NOMO-1 treated with DMSO at 0.1 percent for 48 hours (cell line): Measurements from ENCODE around the gene CIB4.

ENCODE experiments used
- DNase-seq: peaks from one replicate; lab custom pipeline; 2025; ENCODE audit not compliant: unreplicated experiment; lab: John Stamatoyannopoulos, UW

The CIB4 gene

DNA sequence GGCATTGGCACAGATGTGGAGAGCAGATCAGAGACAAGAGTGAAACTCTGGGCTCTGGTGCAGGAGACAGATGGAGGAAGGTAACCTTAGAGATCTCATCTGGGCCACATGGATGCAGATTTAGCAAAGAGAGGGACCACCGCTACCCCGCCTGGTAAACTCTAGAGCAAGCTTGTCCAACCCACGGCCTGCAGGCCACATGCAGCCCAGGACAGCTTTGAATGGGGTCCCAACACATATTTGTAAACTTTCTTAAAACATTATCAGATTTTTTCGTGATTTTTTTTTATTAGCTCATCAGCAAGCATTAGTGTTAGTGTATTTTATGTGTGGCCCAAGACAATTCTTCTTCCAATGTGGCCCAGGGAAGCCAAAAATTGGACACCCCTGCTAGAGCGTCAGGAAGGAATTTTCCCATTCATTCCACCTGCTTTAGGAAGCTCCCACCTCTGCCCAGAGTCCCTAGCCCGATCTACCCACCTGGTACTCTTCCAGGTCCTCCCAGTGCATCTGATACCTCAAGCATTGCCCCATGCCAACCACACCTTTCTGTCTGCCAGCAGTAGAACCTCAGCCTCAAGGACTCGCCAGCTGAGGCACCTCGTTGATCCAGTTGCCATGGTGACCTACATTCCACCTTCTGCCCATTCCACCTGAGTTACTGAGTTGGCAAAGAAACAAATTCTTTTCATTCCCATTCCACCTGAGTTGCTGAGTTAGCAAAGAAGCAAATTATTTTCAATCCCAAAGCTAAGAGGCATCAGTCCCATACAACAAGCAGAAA, at the start of gene CIB4:
CIB4 (minus strand) TSS at position 586 of the 784 bp plus-strand sequence; CDS start at position 534, 52 bp downstream.
- DNase-seq: no peak

DNA sequence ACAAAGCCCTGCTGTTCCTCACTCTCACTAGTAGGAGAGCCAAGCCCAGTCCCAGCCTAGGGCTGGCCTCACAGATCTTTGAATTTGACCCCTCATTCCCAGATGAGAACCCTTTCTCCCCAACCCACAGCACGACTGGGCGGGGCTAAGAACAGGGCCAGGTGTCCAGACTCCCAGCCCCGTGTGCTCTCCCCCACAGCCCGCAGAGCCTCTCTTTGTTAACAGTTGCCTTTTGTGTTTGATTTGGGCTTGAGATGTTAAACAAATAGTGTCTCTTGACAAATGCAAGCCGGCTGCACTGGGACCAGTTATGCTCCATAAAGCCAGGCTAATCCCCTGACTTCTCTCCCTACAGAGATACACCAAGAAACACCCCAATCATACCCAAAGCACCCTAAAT, 46.6 kb upstream of the CIB4 start:
- no peak for DNase-seq

DNA sequence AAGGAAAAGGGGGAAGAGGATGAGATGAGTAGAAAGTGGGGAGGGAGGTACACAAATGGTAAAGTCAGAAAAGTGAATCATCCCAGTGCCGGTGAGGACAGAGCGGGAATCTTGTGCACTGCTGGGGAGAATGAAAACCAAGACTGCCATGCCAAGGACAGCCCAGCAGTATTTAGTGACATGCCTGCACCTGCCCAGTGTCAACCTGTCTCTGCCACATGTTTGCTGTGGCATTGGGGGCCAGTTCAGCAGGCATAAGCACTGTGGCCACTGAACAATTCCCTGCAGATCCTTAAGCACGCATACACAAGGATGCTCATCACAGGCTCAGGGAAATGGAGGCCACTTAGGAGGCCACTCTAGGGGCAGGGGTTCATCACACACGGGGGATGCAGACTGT, 46.2 kb upstream of the CIB4 start:
- DNase-seq: no peak

DNA sequence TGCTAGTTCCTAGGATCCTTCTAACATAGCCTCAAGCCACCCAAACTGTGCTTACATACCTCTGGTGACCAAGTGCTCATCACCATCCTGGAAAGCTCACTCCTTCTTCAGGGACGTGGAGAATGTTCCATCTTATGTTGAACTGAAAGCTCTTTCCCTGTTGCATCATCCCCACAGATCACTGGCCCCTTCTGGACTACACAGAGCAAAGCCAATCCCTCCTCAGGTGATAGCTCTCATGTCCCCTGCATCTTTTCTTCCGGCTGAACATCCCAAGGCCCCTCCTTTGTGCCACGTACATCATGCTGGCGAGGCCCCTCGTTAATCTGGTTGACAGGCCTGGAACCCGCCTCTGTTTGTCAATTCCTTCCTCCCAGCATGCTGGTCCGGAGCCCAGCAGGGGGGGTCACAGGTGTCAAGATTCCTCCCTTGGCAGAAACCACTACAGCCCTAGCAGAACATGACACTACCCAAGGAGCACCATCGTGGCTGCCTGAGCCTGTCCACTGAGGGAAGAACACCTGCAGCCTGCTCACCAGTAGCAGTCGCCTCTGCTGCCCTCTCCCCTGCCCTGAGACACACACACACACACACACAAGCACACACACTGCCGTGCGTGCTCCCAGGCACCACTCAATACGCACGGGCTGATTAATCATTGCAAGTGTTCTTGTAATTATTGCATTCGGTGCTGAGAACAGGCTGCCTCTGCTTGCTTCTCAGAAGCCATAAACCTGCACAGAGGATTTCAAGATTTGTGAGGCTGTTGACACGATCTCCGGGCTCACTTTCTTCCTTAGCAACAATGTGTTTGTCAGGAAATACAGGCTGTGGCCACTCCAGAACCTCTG, 45.0 kb upstream of the CIB4 start:
- no peak for DNase-seq

DNA sequence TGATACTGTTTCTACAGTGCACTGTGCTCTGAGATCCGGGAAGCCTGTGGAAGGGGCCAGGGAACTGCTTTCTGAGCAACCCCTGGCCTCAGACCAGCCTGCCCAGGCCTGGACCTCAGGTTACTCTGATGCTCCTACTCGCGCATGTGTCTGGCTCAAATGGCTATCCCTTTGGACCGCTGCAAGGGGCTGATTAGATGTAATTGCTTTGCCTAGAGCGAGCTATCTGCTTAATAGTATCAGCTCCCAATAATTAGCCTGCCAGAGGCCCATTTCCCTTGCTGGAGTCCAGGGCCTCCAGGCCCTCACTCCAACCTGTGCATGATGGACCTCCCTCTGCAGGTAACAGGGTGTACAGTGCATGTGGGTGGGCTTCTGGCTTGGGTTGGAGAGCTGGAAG, 44.2 kb upstream of the CIB4 start:
- DNase-seq: no peak

DNA sequence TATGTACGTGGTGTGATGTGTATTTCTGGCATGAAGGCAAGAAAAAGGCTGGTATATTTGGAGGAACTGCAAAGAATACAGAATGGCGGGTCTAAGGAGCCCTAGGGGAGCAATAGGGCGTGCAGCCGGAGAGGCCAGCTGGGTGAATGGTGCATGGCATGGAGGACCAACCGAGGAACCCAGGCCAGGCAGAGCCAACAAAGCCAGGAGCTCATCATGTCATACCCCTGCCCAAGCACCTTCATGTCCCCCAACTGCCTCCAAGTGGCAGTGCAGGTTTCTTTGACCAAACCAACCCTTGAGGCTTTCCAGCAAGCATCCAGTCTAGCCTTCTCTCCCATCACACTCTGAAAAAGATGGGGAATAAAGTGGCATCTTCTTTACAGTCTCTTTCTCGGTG, 42.4 kb upstream of the CIB4 start:
- no peak for DNase-seq

DNA sequence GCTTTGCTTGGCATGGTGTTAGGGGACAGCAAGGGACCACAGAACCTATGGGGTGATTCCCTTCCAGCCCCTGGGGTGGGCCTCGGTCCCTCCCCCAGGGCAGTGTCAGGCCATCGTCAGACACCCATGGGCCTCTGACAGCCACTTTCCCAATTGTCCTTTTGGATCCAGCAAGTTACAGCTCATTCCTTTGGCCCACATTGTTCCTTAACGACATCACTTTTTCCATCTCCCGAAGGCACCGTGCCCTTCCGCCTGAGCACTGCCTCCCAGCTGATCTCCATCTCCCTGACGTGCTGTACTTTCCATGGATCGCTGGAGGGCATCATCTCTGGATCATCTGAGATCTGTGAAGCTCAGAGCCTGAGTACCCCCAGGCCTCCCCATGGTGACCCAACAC, 41.0 kb upstream of the CIB4 start:
- no peak for DNase-seq

DNA sequence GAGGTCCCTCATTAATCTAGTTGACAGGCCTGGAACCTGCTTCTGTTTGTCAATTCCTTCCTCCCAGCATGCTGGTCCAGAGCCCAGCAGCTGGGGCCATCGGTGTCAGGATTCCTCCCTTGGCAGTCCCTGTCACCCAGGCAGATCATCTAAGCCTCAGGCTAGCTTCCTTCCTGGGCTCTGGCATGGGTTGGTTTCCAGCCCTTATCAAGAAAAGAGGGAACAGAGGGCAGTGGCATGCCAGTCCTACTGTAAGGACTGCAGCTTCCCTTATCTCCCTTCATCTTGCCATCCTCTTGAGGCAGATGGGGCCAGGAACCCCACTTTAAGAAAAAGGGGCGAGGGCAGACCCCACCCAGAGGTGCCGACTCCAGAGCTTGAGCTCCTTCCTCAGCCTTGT, 40.5 kb upstream of the CIB4 start:
- DNase-seq: no peak

DNA sequence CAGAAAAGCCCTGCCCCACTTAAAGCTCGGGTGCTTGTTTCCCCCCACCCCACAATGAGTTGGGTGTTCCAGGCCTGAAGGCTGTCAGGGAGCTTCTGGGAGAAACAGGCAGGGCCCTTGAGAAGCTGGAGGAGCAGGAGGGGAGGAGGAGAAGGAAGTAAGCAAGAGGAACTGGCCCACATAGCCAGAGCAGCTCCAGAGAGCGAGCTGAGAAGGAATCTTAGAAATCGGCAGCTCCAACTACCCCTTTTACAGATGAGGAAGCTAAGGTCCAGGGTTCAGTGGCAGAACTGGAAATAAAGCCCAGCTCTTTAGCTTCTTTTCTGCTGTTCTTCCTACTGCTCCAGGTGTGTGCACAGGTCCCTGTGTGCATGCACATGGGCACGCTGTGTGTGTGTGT, 38.7 kb upstream of the CIB4 start:
- DNase-seq: no peak

DNA sequence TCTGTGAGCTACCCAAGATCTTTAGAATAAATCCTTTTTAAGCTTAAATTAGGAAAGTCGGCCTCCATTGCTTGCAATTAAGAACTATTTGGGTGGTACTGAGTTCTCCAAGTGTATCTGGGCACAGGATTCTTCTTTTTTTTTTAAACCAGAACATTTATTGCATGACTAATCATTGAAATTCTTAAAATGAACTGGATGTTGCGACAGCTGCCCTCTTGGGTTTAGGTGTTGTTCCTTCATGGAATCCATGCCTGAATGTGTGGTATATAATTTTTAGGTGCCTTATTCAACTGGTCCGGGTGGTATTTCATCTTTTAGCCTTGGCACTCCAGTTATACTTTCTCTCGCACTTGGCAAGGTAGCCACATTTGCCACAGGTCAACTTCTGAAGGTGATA, 36.9 kb upstream of the CIB4 start:
- no peak for DNase-seq

DNA sequence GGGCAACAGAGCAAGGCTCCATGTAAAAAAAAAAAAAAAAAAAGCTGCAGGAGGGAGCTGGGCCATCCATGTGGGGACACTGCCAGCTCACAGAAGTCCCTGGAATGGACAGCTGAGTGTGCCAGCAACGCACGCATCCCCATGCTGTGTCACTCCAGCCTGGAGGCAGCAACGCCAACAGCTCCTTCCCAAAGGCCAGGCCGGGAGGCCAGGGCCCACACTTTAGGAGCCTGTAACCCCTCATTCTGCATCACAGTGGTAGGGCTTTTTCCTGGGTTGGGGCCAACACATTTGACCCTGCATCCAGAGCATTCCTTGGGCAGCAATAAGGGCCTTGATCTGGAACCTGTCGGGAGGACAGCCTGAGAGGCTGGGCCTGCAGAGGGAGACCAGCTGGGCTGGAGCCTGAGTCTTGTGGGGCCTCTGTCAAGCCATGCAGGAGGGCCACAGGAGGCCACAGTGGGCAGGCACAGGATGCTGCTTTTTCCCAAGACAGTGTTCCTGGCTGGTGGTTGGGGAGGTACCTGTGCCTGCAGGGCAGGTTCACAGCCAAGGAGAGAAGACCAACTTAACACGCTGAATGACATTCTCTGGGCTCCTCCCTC, 34.6 kb upstream of the CIB4 start:
- no peak for DNase-seq

DNA sequence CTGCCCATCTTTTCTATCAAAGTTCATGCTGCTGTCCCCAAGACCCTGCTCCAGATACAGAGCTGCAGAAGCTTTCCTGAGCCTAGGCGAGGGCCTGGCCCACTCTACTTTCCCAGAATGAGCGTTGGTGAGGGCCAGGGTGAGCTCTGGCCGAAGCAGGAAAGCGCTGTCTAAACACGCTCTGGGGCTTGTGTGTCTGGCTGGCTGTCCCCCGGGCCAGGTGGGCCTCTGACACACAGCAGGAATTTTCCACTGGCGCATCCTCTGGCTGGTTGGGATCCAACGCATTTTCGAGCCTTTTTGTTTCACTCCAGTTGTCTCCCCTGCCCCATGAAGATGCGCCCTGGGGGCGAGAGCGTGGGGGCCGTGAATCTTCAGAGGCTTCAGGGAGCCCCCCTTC, 33.6 kb upstream of the CIB4 start:
- no peak for DNase-seq

DNA sequence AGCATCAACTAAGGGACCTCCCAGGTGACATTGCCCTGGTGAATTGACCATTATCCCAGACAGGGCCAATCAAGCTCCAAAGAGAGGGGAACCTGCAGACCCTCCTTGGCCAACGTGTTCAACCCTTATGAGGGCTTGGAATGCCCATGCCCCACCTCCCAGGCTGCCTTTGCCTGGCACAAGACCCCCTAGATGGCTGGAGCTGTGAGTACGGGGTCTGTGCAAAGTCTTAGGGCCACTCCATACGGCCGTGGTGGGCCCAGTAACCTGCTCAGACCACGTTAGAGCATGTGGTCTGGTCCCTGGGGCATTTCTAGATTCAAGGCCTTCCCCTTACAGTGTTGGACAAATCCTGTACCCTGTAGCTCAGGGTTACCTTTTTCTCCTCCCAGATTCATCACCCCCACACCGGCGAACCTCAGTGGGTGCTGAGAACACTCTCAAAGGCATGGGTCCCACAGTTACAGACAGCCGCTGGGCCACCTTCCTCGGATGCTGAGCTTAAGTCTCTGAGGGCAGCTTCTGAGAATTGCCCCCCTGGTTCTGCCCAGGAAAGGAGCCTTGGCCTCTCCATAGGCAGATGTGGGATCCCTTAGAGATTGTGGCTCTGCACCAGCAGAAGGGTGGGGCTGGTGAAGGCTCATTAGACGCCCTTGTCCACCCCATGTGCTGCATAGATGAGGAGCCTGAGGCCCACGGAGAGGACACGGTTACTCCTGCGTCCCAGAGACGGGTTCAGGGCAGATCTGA, 33.0 kb upstream of the CIB4 start:
- DNase-seq: no peak

DNA sequence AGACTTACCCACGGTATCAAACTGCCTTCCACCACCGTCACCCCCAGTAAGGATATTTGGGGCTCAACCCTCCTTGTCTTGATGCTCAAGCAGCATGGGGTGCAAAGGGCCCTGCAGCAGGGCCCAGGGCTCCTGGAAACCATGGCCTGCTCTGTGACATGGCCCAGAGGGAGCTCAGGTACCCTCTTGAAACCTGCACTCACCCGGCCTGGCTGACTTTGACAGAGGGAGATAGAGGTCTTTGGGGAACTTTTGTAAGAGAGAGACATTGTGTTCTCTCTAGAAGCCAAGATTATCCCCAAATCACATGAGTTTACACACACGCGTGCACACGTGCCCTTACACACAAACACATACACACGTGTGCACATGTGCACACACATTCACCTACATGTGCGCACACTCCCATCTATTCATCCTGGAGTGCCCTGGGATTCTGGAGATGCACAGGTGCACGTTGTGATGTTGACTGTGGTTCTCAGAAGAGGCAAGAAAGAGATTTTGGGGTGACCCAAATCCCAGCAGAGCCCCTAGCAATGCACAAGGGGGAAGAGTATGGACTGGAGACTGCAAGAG, 31.7 kb upstream of the CIB4 start:
- no peak for DNase-seq

DNA sequence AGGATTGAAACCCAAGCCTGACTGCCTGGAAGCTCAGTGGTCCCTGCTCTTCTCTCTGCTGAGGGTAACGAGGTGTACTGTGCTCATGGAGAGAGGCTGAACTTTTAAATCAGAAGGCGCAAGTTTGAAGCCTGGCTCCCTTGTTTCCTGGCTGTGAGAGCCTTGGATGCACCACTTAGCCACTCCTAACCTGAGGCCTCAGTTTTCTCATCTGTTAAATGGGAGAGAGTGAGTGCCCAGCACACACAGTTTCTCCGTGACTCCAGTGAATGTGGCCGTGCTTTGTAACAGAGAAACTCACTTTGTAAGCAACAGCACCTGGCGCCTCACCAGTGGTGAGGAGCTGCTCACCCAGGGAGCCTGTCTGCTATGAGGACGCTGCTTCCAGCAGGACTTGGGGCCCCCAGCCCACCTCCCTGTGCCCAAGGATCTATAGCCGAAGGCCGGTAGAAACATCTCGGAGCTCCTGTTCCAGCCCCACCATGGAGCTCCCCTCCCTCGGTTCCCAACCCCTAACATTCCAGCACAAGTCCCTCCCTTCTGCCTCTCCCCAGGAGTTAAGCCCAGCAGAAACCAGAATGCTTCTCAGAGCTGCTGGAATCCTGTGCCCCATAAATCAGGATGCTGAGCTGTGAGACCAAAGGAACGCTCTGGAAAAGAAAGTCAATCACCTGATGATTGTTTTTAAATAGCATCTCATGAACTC, 31.1 kb upstream of the CIB4 start:
- no peak for DNase-seq

DNA sequence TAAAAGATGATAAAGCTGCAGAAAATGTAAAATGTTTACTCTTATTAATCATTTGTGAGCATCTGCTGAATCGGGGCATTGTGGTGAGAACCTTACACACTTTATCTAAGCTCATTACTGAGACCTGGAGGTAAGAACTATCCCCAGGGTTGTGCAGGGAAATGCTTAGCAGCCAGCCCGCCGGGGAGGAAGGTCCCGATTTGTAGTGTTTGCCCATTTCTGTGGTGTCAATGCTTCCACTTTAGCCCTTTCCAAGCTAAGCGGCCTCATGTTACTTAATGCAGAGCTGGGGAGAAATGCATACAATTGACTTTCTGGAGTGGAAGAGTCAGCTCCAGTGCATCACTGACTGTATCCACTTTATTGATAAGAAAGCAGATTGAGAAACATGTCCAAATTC, 30.5 kb upstream of the CIB4 start:
- DNase-seq: no peak

DNA sequence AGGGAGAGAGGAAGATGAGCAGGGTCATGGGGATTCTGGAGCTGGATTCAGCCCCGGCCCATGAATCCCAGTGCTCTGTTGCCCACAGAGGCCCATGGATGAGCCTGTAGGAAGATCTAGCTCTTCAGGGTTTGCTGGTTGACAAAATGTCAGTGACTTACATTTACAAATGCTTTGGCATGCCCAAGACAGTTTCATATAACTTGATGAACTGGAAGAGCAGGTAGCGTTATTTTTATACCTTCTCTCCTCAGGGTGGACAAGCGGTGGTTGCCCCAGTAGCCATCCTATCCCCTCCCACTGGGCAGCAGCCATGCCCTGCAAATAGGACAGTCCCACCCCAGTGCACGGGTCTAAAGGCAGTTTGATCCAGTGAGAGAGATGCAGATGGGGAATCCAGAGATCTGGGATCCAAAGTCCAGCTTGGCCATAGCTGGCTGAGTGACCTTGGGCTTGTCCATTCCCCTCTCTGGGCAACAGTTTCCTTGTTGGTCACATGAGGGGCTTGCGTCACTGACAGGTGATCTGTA, 29.8 kb upstream of the CIB4 start:
- no peak for DNase-seq

DNA sequence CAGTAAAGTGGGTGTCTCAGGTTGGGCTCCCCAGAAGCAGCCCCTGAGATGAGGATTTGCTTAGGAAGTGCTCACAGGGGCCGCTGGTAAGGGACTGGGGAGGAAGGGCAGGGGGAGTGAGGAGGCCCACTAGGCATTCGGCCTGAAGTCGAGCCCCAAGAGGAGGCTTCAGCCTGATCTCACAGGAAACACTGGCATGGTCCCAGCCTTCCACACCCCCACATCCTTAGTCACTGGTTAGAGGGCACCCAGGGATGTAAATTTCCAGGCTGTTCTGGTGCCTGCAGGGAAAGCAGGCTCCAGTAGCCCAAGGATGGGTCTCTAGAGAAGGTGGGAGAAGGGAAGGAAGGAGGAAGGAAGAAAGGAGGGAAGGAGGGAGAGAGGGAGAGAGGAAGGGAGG, 29.0 kb upstream of the CIB4 start:
- no peak for DNase-seq

DNA sequence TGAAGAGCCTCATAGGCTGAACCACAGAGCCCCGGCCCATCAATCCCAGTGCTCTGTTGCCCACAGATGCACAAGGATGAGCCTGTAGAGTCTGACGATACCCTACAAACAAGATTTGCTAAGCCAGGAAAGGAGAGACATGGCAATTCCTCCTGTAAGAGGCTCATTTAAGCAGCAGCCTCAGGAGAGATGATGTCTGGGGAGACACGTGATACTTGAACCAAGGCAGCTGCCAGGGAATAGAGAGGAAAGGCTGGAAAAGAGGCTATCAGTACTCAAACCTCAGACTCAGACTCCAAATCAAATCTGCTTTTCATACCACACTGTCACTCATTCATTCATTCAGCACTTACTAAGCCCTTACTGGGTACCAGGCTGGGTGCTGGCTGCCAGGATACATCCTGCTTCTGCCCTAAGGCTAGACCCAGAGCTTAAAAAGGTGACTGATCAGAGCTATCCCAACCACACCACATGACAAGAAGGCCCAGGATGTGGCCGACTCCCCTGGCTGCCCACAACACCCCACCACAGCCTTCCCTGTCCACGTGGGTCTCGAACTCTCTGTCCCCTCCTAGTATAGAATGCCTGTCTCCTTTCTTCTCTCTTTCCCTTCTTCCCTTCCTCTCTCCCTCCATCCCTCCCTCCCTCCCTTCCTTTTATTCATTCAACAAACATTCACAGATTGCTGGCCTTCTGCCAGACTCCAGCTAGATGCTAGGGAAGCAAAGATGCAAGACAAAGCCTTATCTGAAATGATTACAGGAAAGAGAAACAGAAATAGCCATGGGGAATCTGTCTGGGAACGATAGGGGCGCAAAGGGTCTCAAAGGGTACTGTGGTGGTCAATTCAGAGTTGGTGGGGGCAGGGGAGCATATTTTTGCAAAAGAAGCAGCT, 27.9 kb upstream of the CIB4 start:
- DNase-seq: no peak
